ENCODE data around the gene SENP1. TPM values are rescaled to one million over a fixed set of nuclear protein-coding genes. Genes with fewer than 3 reads are reported as not detected.

Gene SENP1
- total RNA-seq, 1 experiment from 2014 or later: 28.8 TPM

DNA sequence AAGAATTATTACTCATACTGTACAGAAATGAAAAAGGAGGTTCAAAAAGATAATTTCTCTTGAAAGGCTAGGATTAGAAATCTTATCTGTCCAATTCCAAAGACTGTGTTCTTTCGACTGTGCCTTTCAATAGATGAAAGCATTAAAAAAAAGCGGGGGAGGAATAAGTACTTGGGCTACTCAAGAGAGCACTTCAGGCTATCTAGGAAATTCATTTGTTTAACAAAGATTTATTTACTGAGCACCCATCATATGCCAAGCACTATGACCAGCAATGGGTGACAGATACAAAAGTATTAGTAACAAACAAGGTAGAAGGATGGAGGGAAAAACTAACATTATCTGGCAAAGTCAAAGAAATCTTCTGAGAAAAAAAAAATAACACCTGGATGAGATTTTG, 37.4 kb downstream of the SENP1 start:
- Histone ChIP-seq H4K20me1 (ENCODE audit: control insufficient read depth, insufficient read depth, insufficient read length) (no peaks in the 10 kb centered on the region), H3K9ac (ENCODE audit: extremely low read depth, insufficient read length, low read length) (no peak overlapping the region), H3T11ph (ENCODE audit: low read length) (no peak overlapping the region), H2BK5ac (ENCODE audit: insufficient read length, low read length) (no peak overlapping the region), H4K5ac (ENCODE audit: insufficient read length, low read depth, low read length) (no peak overlapping the region), H4K91ac (ENCODE audit: insufficient read length, low read depth, low read length) (no peak overlapping the region), H3K27me3 (ENCODE audit: insufficient read depth, low read length) (no peaks in the 10 kb centered on the region), H4K8ac (replicated peaks; ENCODE audit: insufficient read length, low read depth, low read length) (no peak overlapping the region), H3K9me3 (ENCODE audit: control insufficient read depth, low read depth, low read length) (no peaks in the 10 kb centered on the region), H2BK120ac (ENCODE audit: low read depth, low read length, poor library complexity, severe bottlenecking) (no peak overlapping the region), H3K79me1 (ENCODE audit: insufficient read depth, low read depth, low read length, poor library complexity, severe bottlenecking) (no peaks in the 10 kb centered on the region), H3K79me2 (ENCODE audit: insufficient read depth, low read length) (no peaks in the 10 kb centered on the region), H3K27ac (ENCODE audit: insufficient read length, low read depth, low read length) (no peak overlapping the region), H3K4ac (ENCODE audit: low read depth, low read length) (no peak overlapping the region), H3K23me2 (ENCODE audit: insufficient read length, low read depth, low read length, poor library complexity, severe bottlenecking) (no peaks in the 10 kb centered on the region), H2BK12ac (ENCODE audit: insufficient read length, low read depth, low read length) (no peak overlapping the region), H3K14ac (ENCODE audit: insufficient read depth, low read length) (no peak overlapping the region), H3K56ac (ENCODE audit: insufficient read length, low read depth, low read length) (no peak overlapping the region), H2AFZ (ENCODE audit: low read length) (no peak overlapping the region), H2AK5ac (ENCODE audit: insufficient read length, low read length) (no peak overlapping the region), H3K23ac (ENCODE audit: insufficient read length, low read depth, low read length) (no peak overlapping the region), H2BK20ac (ENCODE audit: low read depth, low read length, poor library complexity, severe bottlenecking) (no peak overlapping the region), H3K4me1 (ENCODE audit: insufficient read depth, low read length) (no peaks in the 10 kb centered on the region), H2BK15ac (ENCODE audit: low read depth, low read length) (no peak overlapping the region), H3K18ac (ENCODE audit: insufficient read length, low read depth, low read length) (no peak overlapping the region), H3K4me2 (ENCODE audit: insufficient read depth, insufficient read length, low read length) (no peak overlapping the region)
- TF ChIP-seq, protein P1, sequence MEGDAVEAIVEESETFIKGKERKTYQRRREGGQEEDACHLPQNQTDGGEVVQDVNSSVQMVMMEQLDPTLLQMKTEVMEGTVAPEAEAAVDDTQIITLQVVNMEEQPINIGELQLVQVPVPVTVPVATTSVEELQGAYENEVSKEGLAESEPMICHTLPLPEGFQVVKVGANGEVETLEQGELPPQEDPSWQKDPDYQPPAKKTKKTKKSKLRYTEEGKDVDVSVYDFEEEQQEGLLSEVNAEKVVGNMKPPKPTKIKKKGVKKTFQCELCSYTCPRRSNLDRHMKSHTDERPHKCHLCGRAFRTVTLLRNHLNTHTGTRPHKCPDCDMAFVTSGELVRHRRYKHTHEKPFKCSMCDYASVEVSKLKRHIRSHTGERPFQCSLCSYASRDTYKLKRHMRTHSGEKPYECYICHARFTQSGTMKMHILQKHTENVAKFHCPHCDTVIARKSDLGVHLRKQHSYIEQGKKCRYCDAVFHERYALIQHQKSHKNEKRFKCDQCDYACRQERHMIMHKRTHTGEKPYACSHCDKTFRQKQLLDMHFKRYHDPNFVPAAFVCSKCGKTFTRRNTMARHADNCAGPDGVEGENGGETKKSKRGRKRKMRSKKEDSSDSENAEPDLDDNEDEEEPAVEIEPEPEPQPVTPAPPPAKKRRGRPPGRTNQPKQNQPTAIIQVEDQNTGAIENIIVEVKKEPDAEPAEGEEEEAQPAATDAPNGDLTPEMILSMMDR (conservative IDR thresholded peaks at IDR 0.05): no peak
- Mint-ChIP-seq H3K36me3 (ENCODE audit: insufficient read depth in 1 of 3, low read depth in 3 of 3) (peaks cover 10 to 60% (median 53%) of the 10 kb centered on the region in 3 experiments; a peak in 5 of 7 replicates), H3K4me1 (no peaks in the 10 kb centered on the region), H3K27me3 (ENCODE audit: low read depth) (no peaks in the 10 kb centered on the region), H3K9me3 (no peaks in the 10 kb centered on the region), H3K27ac (no peak overlapping the region), H3K4me3 (no peak overlapping the region)
- WGBS (ENCODE audit: extremely low coverage, insufficient read length, low lambda C conversion rate): no CpG with 5 or more reads among the region's 2 CpGs
- no peak for DNase-seq
